Pancreas (tissue), 10 donors: ENCODE measurements around the gene DHCR7. TPM values are rescaled to one million over a fixed set of nuclear protein-coding genes. Genes with fewer than 3 reads are reported as not detected.
A peak's percentile ranks its signal among the peaks of the same experiment; 100 is the strongest.

Experiments
- ATAC-seq, 4 donors: fragments of 200-7000 bp; cut with Tn5 transposase; one replicate each; pipeline versions ENCODE4 v1.8.0 to v1.9.1; 2020; ENCODE audit warnings: mild to moderate bottlenecking in 4 of 4, moderate library complexity in 4 of 4
- DNase-seq, 6 donors: peaks; one replicate each; pipeline ENCODE4 v3.0.0-alpha.2; 2020
- FAIRE-seq: peaks from 2 replicates; lab custom pipeline; 2012; peaks lifted over from hg19 to GRCh38; lab: Jason Lieb, UNC
- H3K27ac ChIP-seq, 4 donors: fragments of 200-600 bp; sonication (generic); 1 replicate in 3 of 4; 2 replicates in 1 of 4; pipeline versions ENCODE4 v1.5.0 to v1.8.0; 2020
- H3K27me3 ChIP-seq, 4 donors: fragments of 200-600 bp; one replicate each; pipeline ENCODE4 v1.8.0; 2021
- H3K36me3 ChIP-seq, 3 donors: fragments of 200-600 bp; sonication (generic) in 1 of 3; one replicate each; pipeline versions ENCODE4 v1.5.0 to v1.8.0; 2020 to 2021
- H3K4me1 ChIP-seq, 3 donors: fragments of 200-600 bp; one replicate each; pipeline ENCODE4 v1.8.0; 2021
- H3K4me3 ChIP-seq, 4 donors: fragments of 200-600 bp; sonication (generic) in 2 of 4; one replicate each; pipeline versions ENCODE4 v1.5.0 to v1.8.0; 2020 to 2021
- H3K9me3 ChIP-seq, 4 donors: fragments of 200-600 bp; one replicate each; pipeline ENCODE4 v1.8.0; 2021
- WGBS, 2 donors: extraction: QIAGEN DNeasy Blood & Tissue Kit; methylation state at CpG; one replicate each; pipeline ENCODE4 v1.1.7; 2013; 5-methylcytosine and 5-hydroxymethylcytosine counted together
- intact Hi-C, 3 donors: fragments of 100-400 bp; cut with DNase I; formaldehyde crosslinking; loops; one replicate each; pipeline versions ENCODE4 v1.11.1 to v1.14.2; 2022
- polyA plus RNA-seq, 2 donors: library from polyadenylated mRNA; stranded (reverse); fragments of 200-250 nt; gene quantifications; one replicate each; pipeline ENCODE4 v1.2.3, GENCODE V29; 2013
- total RNA-seq, 6 donors: library from RNA; stranded (reverse); fragmentation: NEBNext Ultra II Directional in 4 of 6; extraction: Animal tissue kit (Norgen Biotek cat#: 25700) in 4 of 6; gene quantifications; one replicate each; pipeline versions ENCODE4 v1.2.1 to v1.2.4, GENCODE V29; 2021 to 2023
- TF ChIP-seq, protein P1 (sequence below), 4 donors: fragments of 200-600 bp; sonication (generic) in 3 of 4; IDR thresholded peaks; one replicate each; pipeline versions ENCODE4 v1.5.0 to v1.8.0; 2021; ENCODE audit warnings: antibody characterized with exemption in 4 of 4
- donor health status: healthy with polysubstance abuse.
- donor health status: DM: no; HTN: no; CAD: no; lungs with moderate emphysema.
- donor health status: DM: no; HTN: no; CAD: no.
- donor health status: control.
- donor health status: control.
- donor health status: Bipolar disorder and iron deficiency.
- donor health status: DM: yes; HTN: yes; CAD: no.
- donor health status: DM: no; HTN: no; CAD: no.
- donor health status: DM: no; HTN: no; CAD: no.
- donor health status: DM: yes; HTN: yes; CAD: no.

The DHCR7 gene
- total and polyA plus RNA-seq, 8 donors, result 5.7 to 19.8 (median 11.2) TPM

DNA sequence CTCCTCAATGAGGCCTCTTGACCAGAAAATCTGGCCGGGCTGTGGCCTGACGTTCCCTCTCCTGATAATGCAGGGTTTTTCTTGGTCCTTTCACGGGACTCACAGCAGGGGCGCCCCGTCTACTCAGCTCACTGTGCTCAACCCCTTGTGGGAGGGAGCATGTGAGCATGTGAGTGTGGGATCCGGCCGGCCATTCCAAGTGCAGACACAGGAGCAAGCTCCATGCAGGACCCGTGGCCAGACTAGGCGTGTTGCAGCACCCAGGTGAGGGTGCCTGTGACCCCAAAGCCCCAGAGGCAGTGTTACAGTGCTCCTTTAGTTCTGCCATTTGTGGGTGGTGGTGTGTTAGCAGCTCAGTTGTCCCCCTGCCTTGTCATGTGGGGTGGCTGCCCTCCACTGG lies 18.0 kb downstream of the DHCR7 start:
- no peaks in the 10 kb centered on the region for H3K4me1 ChIP-seq
- FAIRE-seq, result no peak
- no peak overlapping the region for H3K4me3 ChIP-seq
- WGBS, 2 donors, result 90 to 94% methylated on average over 9 of the region's 9 CpGs
- H3K9me3 ChIP-seq, result no peaks in the 10 kb centered on the region
- TF ChIP-seq, protein P1, sequence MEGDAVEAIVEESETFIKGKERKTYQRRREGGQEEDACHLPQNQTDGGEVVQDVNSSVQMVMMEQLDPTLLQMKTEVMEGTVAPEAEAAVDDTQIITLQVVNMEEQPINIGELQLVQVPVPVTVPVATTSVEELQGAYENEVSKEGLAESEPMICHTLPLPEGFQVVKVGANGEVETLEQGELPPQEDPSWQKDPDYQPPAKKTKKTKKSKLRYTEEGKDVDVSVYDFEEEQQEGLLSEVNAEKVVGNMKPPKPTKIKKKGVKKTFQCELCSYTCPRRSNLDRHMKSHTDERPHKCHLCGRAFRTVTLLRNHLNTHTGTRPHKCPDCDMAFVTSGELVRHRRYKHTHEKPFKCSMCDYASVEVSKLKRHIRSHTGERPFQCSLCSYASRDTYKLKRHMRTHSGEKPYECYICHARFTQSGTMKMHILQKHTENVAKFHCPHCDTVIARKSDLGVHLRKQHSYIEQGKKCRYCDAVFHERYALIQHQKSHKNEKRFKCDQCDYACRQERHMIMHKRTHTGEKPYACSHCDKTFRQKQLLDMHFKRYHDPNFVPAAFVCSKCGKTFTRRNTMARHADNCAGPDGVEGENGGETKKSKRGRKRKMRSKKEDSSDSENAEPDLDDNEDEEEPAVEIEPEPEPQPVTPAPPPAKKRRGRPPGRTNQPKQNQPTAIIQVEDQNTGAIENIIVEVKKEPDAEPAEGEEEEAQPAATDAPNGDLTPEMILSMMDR (IDR thresholded peaks at IDR 0.05), result no peak
- H3K27ac ChIP-seq, result no peak overlapping the region
- DNase-seq, result no peak
- H3K36me3 ChIP-seq, result no peaks in the 10 kb centered on the region
- intact Hi-C loops, result no loop called here
- H3K27me3 ChIP-seq, result no peaks in the 10 kb centered on the region
- no peak for ATAC-seq

DNA sequence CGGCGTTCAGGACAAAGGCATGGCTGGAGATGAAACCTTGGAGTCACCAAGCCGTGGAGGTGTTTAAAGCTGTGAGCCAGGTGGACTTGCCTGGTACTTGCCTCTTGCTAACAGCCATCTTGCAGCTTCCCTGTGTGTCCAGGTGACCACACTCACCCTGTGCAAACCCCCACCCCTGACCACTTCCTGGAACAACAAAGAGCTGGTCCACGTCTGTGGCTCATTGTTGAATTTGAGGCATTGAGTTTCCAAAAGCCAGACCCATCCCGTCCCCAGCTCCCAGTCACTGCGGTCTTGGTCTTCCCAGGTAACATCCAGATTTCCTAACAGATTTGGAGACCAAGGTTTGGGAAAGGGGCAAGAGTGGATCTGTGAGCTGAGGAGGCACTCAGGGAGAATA lies 18.5 kb downstream of the DHCR7 start:
- FAIRE-seq, result no peak
- TF ChIP-seq, protein P1 (IDR thresholded peaks at IDR 0.05), result no peak
- no peak for DNase-seq
- no peaks in the 10 kb centered on the region for H3K4me1 ChIP-seq
- no peak overlapping the region for H3K4me3 ChIP-seq
- no peaks in the 10 kb centered on the region for H3K36me3 ChIP-seq
- no peak overlapping the region for H3K27ac ChIP-seq
- no peaks in the 10 kb centered on the region for H3K9me3 ChIP-seq
- 91% methylated on average over 6 of the region's 6 CpGs for WGBS, 2 donors
- intact Hi-C loops, result no loop called here
- H3K27me3 ChIP-seq, result no peaks in the 10 kb centered on the region
- no peak for ATAC-seq

DNA sequence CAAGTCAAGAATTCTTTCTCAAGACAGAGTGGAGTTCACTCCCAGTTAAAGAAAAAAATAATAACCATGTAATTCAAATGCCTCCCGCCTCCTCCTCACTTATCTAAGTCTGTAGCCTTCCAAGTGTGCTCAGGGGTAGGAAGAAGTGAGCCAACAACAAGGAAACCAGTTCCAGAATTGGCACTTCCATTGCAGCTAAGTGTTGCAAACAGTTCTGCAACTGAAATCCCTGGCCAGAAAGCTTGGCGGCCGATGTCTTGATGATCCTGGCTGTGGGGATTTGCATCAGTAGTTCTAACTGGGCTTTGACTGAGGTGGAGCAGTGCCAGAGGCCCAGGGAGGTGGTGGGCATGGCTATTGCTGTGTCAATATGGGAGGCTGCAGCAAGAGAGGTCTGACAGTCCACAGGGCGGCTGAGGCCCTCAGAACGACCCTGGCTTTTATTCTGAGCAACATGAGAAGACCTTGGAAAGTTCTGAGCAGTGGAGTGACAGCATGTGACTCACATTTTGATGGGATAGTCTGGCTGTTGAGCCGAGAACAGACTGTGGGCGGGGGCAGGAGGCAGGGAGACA lies 19.2 kb downstream of the DHCR7 start:
- Histone ChIP-seq H3K9me3 (no peaks in the 10 kb centered on the region), H3K27ac (no peak overlapping the region), H3K27me3 (no peaks in the 10 kb centered on the region), H3K4me3 (no peak overlapping the region), H3K36me3 (no peaks in the 10 kb centered on the region), H3K4me1 (no peaks in the 10 kb centered on the region)
- DNase-seq (no peak), FAIRE-seq (no peak), ATAC-seq (peak in 1 of 4 donors; percentile 52)
- TF ChIP-seq, protein P1 (IDR thresholded peaks at IDR 0.05), result no peak
- intact Hi-C loops, result no loop called here
- 69 to 73% methylated on average over 7 of the region's 7 CpGs for WGBS, 2 donors

DNA sequence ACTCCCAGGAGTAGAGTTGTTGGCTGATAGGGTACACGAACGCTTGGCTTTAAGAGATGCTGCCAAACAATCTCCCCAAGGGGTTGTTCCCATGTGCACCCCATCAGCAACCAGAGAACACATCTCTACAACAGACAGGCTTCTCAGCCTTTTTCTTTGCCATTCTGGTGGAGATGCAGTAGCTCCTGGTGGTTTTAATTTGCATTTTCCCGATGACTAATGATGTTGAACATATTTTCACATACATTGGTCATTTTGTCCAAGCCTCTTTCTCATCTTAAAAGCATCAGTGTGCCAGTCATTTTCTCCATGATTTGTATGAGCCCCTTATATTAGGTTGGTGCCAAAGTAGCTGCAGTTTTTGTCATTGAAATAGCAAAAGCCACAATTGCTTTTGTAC lies 21.8 kb downstream of the DHCR7 start:
- Histone ChIP-seq H3K4me3 (no peak overlapping the region), H3K36me3 (no peaks in the 10 kb centered on the region), H3K9me3 (no peaks in the 10 kb centered on the region), H3K27ac (no peak overlapping the region), H3K4me1 (no peaks in the 10 kb centered on the region), H3K27me3 (no peaks in the 10 kb centered on the region)
- FAIRE-seq (no peak), DNase-seq (no peak), ATAC-seq (no peak)
- intact Hi-C loops, result no loop called here
- TF ChIP-seq, protein P1 (IDR thresholded peaks at IDR 0.05), result no peak
- WGBS, 2 donors, result 85 to 94% methylated on average over 3 of the region's 3 CpGs

DNA sequence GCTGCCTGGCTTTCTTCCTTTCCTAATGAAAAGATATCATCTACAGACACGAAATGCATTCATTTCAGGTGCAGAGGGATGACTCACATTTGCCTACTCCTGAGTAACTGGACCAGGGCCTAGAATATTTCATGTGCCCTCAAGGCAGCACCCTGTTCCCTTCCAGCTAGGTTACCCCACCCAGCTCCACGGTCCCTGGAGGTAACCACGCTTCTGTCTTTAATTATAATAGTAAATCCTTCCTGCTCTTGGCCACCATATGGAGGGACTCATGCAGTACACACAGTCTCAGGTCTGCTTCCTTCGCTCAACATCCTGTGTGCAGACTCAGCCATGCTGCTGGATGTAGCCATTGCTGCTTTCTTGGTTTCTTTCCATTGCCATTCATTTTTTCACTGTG lies 22.3 kb downstream of the DHCR7 start:
- TF ChIP-seq, protein P1 (IDR thresholded peaks at IDR 0.05), result no peak
- H3K4me1 ChIP-seq, result no peaks in the 10 kb centered on the region
- ATAC-seq, result no peak
- H3K4me3 ChIP-seq, result no peak overlapping the region
- no peaks in the 10 kb centered on the region for H3K9me3 ChIP-seq
- H3K27me3 ChIP-seq, result no peaks in the 10 kb centered on the region
- no peak for FAIRE-seq
- intact Hi-C loops, result no loop called here
- 75 to 82% methylated on average over 4 of the region's 4 CpGs for WGBS, 2 donors
- H3K36me3 ChIP-seq, result no peaks in the 10 kb centered on the region
- DNase-seq, result no peak
- no peak overlapping the region for H3K27ac ChIP-seq
